Stimulated activated memory B cell treated with anti-CD40 and anti-IgM and Interleukin-4, amounts not matched to agents 10 μg/mL and 1 μg/mL and 100 μg/mL, for 72 hours (primary cell): ENCODE results near the gene PROSER3.

Source experiments
- ATAC-seq: fragments of 150-1000 bp; cut with Tn5 transposase; 2 replicates; pipeline ENCODE4 v1.10.0; 2021
- H3K27ac Mint-ChIP-seq: one replicate; pipeline ENCODE4 v1.8.0; 2022; ENCODE audit warnings: mild to moderate bottlenecking, mixed read lengths
- H3K27me3 Mint-ChIP-seq: one replicate; pipeline ENCODE4 v1.8.0; 2022; ENCODE audit warnings: mixed read lengths
- H3K36me3 Mint-ChIP-seq: one replicate; pipeline ENCODE4 v1.8.0; 2022; ENCODE audit warnings: mixed read lengths
- H3K4me1 Mint-ChIP-seq: one replicate; pipeline ENCODE4 v1.8.0; 2022; ENCODE audit warnings: mixed read lengths
- H3K4me3 Mint-ChIP-seq: one replicate; pipeline ENCODE4 v1.8.0; 2022; ENCODE audit warnings: mild to moderate bottlenecking, moderate library complexity, mixed read lengths
- H3K9me3 Mint-ChIP-seq: one replicate; pipeline ENCODE4 v1.8.0; 2022; ENCODE audit warnings: mixed read lengths

Gene PROSER3

DNA sequence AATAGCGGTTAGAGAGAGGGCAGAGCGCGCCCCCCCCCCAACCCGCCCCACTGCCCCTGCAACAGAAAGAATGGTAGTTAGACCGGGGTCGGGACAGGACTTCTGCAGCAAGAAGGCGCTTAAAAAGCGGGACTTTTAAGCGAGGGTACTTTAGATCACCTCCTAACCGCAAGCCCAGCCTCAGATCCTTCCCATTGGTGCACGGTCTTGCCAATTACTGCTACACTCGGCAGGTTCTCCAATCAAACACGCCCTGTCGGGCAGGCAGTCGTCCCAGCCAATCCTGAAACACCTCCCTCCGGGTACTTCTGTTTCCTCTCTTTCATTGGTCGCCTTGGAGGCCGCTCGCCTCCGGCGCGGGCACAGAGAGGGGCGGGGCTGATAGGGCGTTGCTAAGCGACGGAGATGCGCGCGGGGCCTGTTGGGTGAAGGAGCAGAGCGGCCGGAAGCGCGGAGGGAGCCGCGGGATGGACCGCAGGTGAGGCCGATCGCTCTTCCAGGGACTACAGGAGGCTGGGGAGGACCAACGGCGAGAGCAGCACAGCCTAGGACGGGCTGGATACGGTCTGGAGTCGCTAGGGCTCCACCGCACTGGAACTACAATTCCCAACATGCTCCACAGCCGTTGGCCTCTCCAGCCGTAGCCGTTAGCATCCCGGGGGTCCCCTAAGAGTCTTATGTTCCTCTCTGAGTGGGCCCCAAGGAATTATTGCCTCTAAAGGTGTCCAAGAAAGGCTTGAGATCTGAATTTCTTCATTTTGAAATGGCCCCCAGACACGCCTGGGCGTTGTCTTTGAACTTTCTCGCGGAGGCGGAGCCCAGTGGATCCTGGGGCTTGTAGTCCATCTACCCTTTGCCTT, at the start of gene PROSER3:
Gene PROSER3 (plus strand): TSS at position 428 of the 860 bp plus-strand sequence. CDS start 40 bp downstream, at position 468.
- ATAC-seq, result peak; percentile 99
- Mint-ChIP-seq H3K27ac (peak within 1 kb of the TSS; percentile 87), H3K4me3 (peak within 1 kb of the TSS; percentile 86), H3K9me3 (no peaks in the 10 kb centered on the region), H3K4me1 (peaks cover 39% of the 10 kb centered on the region), H3K36me3 (peaks cover 40% of the 10 kb centered on the region), H3K27me3 (peaks cover 31% of the 10 kb centered on the region)

DNA sequence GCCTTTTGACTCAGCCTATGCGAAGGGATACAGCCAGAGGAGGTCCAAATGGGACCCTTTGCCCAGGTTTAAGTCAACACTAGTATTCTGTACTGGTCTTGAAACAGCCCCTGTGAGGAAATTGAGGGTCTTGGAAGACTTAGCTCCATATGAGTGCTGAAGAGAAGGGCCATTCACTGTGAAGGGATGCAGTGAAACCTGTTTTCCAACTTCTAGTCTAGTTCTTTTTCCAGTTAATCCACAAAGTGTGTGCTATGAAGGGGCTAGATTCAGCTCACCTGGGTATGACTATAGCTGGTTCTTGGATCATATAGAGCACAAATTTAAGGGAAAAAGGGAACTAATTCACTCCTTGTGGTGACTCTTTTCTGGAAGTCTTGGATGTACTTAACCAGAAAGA, 49.6 kb upstream of the PROSER3 start:
- no peak overlapping the region for H3K4me3 Mint-ChIP-seq
- no peak for ATAC-seq
- H3K27ac Mint-ChIP-seq, result no peak overlapping the region
- H3K4me1 Mint-ChIP-seq, result peaks cover 31% of the 10 kb centered on the region
- no peaks in the 10 kb centered on the region for H3K36me3 Mint-ChIP-seq
- no peaks in the 10 kb centered on the region for H3K9me3 Mint-ChIP-seq
- H3K27me3 Mint-ChIP-seq, result no peaks in the 10 kb centered on the region

DNA sequence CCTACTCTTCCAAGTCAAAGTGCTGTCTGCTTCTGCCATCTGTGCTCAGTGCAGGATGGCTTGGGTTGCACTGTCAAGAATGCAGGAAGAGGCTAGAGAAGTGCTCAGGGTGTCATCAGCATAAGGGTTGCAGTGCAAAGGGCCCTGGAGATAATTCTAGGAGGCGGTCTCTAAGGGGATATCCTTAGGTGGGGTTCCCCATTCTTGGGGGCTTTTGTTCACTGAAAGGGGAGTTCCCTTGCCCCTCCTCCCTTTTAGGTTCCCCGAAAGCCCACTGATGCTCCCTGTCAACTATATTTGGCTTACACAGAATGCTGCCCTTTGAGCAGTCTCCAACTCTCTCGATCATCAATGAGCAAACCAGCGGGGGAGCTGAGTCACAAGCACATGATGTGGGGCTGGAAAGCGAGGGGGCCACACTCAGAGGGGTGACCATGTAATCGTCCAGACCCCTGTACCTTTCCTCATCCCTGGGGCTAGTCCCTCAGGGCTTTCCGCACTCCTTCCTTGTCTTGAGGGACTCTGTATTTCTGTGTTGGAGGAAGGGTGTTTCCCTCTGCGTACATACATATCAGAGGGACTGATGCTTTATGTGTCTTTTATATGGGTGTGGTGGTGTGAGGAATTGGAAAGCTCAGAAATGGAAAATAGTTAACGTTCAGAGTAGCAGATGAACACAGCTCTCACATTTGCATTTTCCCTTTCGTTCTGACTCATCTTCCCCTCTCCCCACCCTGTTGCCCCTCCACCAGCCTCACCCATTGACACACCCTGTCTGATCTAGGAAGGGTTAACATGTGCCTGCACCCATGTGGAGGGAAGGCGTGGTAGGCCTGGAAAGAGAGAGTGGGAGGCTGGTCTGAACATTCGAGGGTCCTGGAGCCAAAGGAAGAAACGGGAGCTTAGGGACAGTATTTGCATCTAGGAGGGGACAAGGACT, 46.9 kb upstream of the PROSER3 start:
- Mint-ChIP-seq H3K4me3 (peak overlapping the region; percentile 74), H3K36me3 (peaks cover 12% of the 10 kb centered on the region), H3K4me1 (peaks cover 57% of the 10 kb centered on the region), H3K27me3 (no peaks in the 10 kb centered on the region), H3K9me3 (no peaks in the 10 kb centered on the region), H3K27ac (peak overlapping the region; percentile 97)
- ATAC-seq, result peak; percentile 78

DNA sequence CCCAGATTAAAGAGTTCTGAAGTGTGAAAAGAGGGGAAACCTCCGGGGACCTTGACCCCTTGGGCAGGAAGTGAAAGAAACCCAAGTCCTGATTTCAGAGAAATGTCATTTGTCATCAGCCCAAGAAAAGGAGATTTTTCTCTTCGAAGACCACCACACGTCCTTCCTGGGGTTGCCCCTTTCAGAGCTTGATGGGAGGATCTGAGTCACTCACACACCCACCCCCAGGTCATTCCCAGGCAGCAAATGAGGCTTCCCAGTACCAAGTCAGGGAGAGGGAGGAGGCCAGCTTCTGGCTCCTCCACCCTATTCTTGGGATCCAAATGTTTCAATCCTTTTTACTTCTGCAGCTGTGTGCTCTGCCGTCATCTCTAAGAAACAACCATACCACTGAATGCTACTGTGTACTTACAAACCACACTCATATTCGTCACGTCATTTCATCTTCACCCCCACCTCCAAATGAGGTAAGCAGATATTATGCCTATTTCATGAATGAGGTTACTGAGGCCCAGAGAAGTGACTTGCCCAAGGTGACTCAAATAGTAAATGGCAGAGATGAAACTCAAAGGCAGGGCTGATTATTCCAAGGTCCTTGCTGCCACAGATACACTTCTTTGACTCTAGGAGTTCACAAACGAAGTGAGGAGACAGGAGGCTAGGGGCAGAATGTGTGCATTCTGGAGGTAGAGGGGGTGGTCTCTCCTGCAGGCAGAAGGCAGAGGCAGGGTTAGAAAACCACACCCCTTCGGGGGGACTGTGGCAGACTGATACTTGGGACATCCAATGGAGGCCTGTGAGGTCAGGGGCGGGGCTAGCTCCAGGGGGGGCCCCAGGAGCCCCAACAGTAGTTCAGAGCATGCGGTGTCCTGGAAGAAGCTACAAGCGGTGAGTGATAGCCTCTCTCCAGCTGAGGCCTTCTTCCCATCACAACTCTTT, 45.1 kb upstream of the PROSER3 start:
- ATAC-seq, result peak; percentile 13
- H3K27ac Mint-ChIP-seq, result peak overlapping the region; percentile 97
- no peaks in the 10 kb centered on the region for H3K27me3 Mint-ChIP-seq
- peak overlapping the region; percentile 92 for H3K4me3 Mint-ChIP-seq
- peaks cover 65% of the 10 kb centered on the region for H3K4me1 Mint-ChIP-seq
- H3K9me3 Mint-ChIP-seq, result no peaks in the 10 kb centered on the region
- H3K36me3 Mint-ChIP-seq, result peaks cover 20% of the 10 kb centered on the region

DNA sequence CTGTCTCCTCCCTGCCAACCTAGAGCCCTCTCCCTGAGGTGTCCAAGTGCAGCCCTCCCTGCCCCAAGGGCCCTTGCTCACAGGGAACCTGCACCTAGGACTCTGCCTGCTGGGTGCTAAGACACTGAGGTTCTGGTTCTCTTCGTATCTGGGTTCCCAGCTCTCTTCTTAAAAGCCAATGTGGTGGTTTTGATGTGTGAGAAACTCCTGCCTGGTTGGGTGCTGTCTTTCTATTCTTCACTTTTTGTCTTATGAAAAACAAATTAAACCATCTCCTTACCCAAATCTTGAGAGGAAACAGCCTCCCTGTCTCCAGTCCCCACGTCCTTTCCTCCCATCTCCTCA, 44.5 kb upstream of the PROSER3 start:
- Mint-ChIP-seq H3K9me3 (no peaks in the 10 kb centered on the region), H3K4me1 (peaks cover 66% of the 10 kb centered on the region), H3K36me3 (peaks cover 20% of the 10 kb centered on the region), H3K27ac (peak overlapping the region; percentile 97), H3K4me3 (peak overlapping the region; percentile 92), H3K27me3 (no peaks in the 10 kb centered on the region)
- ATAC-seq, result no peak

DNA sequence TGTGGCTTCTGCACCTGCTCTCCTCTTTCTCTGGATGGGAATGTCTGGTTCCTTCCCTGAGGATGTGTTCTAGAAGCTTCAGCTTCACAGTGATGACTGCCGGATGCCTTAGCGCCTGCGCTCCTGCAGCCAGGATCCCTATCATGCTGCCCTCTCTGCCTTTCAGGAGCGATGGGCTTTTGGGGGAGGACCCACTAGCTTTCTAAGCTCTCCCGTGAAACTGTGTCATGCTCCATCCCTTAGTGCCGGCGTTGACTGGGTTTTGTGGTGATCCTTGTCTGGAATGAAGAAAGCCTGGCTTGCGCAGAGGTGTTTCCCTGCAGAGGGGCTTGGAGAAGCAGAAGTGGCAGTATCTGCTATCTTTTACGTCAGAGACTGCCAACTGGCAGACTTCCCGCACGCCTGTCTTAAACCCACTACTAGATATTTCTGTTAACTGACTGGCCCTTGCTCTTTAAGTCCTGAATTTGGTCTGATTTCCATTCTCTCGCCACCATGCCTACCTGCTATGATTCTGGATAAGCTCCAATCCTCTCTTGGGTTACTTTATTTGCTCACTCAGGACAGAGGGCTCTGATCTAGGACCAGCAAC, 44.0 kb upstream of the PROSER3 start:
- no peak for ATAC-seq
- H3K27me3 Mint-ChIP-seq, result no peaks in the 10 kb centered on the region
- H3K9me3 Mint-ChIP-seq, result no peaks in the 10 kb centered on the region
- peaks cover 20% of the 10 kb centered on the region for H3K36me3 Mint-ChIP-seq
- H3K4me1 Mint-ChIP-seq, result peaks cover 71% of the 10 kb centered on the region
- H3K27ac Mint-ChIP-seq, result peak overlapping the region; percentile 97
- peak overlapping the region; percentile 92 for H3K4me3 Mint-ChIP-seq

DNA sequence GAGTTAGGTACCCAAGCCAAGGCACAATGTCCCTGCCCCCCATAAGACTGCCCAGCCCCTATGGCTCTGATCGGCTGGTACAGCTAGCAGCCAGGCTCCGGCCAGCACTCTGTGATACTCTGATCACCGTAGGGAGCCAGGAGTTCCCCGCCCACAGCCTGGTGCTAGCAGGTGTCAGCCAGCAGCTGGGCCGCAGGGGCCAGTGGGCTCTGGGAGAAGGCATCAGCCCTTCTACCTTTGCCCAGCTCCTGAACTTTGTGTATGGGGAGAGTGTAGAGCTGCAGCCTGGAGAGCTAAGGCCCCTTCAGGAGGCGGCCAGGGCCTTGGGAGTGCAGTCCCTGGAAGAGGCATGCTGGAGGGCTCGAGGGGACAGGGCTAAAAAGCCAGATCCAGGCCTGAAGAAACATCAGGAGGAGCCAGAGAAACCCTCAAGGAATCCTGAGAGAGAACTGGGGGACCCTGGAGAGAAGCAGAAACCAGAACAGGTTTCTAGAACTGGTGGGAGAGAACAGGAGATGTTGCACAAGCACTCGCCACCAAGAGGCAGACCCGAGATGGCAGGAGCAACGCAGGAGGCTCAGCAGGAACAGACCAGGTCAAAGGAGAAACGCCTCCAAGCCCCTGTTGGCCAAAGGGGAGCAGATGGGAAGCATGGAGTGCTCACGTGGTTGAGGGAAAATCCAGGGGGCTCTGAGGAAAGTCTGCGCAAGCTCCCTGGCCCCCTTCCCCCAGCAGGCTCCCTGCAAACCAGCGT, 43.2 kb upstream of the PROSER3 start:
- H3K9me3 Mint-ChIP-seq, result no peaks in the 10 kb centered on the region
- peaks cover 79% of the 10 kb centered on the region for H3K4me1 Mint-ChIP-seq
- H3K27me3 Mint-ChIP-seq, result no peaks in the 10 kb centered on the region
- H3K36me3 Mint-ChIP-seq, result peaks cover 20% of the 10 kb centered on the region
- ATAC-seq, result no peak
- peak overlapping the region; percentile 97 for H3K27ac Mint-ChIP-seq
- peak overlapping the region; percentile 92 for H3K4me3 Mint-ChIP-seq

DNA sequence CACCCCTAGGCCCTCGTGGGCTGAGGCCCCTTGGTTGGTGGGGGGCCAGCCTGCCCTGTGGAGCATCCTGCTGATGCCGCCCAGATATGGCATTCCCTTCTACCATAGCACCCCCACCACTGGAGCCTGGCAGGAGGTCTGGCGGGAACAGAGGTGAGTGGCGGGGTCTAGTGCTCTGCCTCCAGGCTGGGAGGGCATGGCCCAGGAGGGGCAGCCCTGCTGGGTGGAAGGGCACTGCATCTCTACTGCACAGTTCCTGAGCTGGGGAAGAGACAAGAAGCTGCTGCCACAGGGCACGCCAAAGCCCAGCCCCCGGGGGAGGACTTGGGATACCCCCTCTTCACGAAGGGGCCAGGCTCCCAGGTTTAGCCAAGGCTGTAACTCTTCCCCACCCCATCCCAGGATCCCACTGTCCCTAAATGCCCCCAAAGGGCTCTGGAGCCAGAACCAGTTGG, 42.6 kb upstream of the PROSER3 start:
- H3K27ac Mint-ChIP-seq, result peak overlapping the region; percentile 97
- peaks cover 83% of the 10 kb centered on the region for H3K4me1 Mint-ChIP-seq
- no peak for ATAC-seq
- H3K36me3 Mint-ChIP-seq, result peaks cover 25% of the 10 kb centered on the region
- no peaks in the 10 kb centered on the region for H3K9me3 Mint-ChIP-seq
- peak overlapping the region; percentile 97 for H3K4me3 Mint-ChIP-seq
- no peaks in the 10 kb centered on the region for H3K27me3 Mint-ChIP-seq

DNA sequence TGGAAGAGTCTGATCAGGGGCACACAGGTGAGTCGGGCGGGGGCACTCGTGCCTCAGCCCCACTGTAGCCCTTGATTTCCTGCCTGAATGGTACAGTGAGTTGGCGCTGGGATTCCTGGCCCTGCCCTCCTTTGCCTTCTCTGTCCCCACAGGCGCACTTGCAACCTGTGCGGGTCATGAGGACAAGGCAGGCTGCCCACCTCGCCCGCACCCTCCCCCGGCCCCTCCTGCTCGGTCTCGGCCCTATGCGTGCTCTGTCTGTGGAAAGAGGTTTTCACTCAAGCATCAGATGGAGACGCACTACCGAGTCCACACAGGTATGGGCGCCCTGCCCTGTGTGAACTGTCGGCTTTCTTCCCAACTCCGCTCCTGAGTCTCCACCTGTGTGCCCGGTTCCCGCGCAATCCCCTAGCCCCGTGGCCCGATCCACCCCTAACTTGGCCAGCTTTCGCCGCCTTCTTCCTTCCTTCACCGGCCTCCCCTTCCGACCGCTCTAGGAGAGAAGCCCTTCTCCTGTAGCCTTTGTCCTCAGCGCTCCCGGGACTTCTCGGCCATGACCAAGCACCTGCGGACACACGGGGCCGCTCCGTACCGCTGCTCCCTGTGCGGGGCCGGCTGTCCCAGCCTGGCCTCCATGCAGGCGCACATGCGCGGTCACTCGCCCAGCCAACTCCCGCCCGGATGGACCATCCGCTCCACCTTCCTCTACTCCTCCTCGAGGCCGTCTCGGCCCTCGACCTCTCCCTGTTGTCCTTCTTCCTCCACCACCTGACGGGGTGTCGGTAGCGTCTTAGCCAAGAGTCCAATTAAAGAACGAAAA, 41.8 kb upstream of the PROSER3 start:
- no peaks in the 10 kb centered on the region for H3K9me3 Mint-ChIP-seq
- H3K27ac Mint-ChIP-seq, result peak overlapping the region; percentile 97
- H3K4me1 Mint-ChIP-seq, result peaks cover 79% of the 10 kb centered on the region
- peak overlapping the region; percentile 97 for H3K4me3 Mint-ChIP-seq
- ATAC-seq, result no peak
- H3K27me3 Mint-ChIP-seq, result no peaks in the 10 kb centered on the region
- H3K36me3 Mint-ChIP-seq, result peaks cover 32% of the 10 kb centered on the region

DNA sequence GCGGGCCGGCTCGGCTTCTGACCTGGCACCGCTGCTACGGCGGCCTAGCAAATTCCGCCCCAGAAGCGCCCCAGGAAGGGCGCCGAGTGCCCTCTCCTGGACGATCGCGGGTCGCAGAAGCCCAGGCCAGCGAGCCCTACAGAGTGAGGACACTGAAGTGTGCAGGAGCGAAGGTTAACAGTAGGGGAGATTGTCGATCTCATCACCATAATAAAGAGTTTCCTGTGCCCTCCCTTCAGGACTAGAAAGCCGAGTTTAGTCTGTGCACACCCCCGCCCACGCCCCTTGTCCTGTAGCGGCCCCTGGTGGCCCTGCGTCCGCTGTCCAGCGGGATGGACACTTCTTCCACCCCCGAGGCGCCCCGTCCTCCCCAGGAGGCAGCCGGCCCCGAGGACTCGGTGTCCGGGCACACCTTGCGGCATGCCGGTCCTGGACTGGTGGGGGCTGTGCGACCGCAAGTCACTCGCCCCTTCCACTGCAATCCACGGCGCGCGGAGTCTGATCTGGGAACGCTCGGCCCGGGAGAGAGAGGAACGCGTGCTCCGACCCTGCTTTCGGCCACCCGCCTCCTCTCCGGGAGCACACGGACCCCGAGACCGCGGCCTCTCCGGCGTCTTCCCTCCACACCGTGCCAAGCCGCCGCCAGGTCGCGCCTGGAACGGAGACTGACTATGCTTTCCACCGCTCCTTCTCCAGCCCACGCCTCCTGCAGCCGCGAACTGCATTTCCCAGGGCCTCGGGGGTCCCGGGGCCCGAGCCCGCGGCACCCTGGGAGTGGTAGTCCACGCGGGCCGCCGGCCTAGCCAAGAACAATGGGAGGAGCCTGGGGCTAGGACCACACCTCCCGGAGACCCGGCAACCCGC, 40.9 kb upstream of the PROSER3 start:
- ATAC-seq, result peak; percentile 89
- Mint-ChIP-seq H3K9me3 (no peaks in the 10 kb centered on the region), H3K4me3 (peak overlapping the region; percentile 97), H3K36me3 (peaks cover 40% of the 10 kb centered on the region), H3K27me3 (no peaks in the 10 kb centered on the region), H3K27ac (peak overlapping the region; percentile 97), H3K4me1 (peaks cover 79% of the 10 kb centered on the region)

DNA sequence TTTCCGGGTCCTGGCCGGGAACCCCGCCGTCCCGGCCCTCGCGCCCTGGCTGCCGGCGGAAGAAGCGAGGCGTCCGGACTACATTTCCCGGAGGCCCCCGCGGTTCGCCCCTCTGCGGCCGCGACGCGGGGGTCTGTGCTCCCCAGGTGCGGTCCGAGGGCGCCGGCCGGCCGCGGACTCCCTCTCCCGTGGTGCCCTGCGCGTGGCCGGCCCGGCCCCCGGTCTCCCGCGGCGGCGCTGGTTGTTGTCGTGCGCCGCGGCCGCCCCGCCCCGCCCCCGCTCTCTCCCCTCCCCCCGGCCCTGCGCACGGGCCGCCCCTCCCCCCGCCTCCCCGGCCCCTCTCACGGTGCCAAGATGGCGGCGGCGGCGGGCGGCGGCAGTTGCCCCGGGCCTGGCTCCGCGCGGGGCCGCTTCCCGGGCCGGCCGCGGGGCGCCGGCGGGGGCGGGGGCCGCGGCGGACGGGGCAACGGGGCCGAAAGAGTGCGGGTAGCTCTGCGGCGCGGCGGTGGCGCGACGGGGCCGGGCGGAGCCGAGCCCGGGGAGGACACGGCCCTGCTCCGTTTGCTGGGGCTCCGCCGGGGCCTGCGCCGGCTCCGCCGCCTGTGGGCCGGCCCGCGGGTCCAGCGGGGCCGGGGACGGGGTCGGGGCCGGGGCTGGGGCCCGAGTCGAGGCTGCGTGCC, 40.2 kb upstream of the PROSER3 start, which contains the start of gene KMT2B:
Gene KMT2B (plus strand): TSS at position 339 of the 680 bp plus-strand sequence. CDS start 16 bp downstream, at position 355.
- peak; percentile 0 for ATAC-seq
- Mint-ChIP-seq H3K27ac (peak within 1 kb of the TSS; percentile 97), H3K27me3 (no peaks in the 10 kb centered on the region), H3K4me1 (peaks cover 78% of the 10 kb centered on the region), H3K36me3 (peaks cover 48% of the 10 kb centered on the region), H3K4me3 (peak within 1 kb of the TSS; percentile 97), H3K9me3 (no peaks in the 10 kb centered on the region)
